ENCODE results near the gene CLNK. TPM values are rescaled to one million over a fixed set of nuclear protein-coding genes. Genes with fewer than 3 reads are reported as not detected.
A peak's percentile ranks its signal among the peaks of the same experiment; 100 is the strongest.

Gene CLNK
- total RNA-seq, 1 donor from 2014 or later = not detected

GRCh38 chr4:10587296-10587695 is 97.3 kb downstream of the CLNK start:
- Mint-ChIP-seq H3K9me3 (ENCODE audit: low read depth) (no peaks in the 10 kb centered on the region), H3K27ac (no peak overlapping the region), H3K4me1 (ENCODE audit: low read depth) (peaks cover 1% of the 10 kb centered on the region), H3K27me3 (peaks cover 7% of the 10 kb centered on the region), H3K4me3 (ENCODE audit: low read depth) (no peak overlapping the region), H3K36me3 (ENCODE audit: insufficient read depth) (no peaks in the 10 kb centered on the region)
- no peak for DNase-seq (ENCODE audit: low spot score, unreplicated experiment)
- no peak for TF ChIP-seq CTCF (IDR thresholded peaks at IDR 0.05; ENCODE audit: unreplicated experiment)

GRCh38 chr4:10584042-10584441 is 100.5 kb downstream of the CLNK start:
- DNase-seq (ENCODE audit: low spot score, unreplicated experiment) = no peak
- no peaks in the 10 kb centered on the region for H3K36me3 Mint-ChIP-seq (ENCODE audit: insufficient read depth)
- peaks cover 3% of the 10 kb centered on the region for H3K27me3 Mint-ChIP-seq
- H3K27ac Mint-ChIP-seq = no peak overlapping the region
- no peaks in the 10 kb centered on the region for H3K4me1 Mint-ChIP-seq (ENCODE audit: low read depth)
- TF ChIP-seq CTCF (IDR thresholded peaks at IDR 0.05; ENCODE audit: unreplicated experiment) = no peak
- H3K4me3 Mint-ChIP-seq (ENCODE audit: low read depth) = no peak overlapping the region
- no peaks in the 10 kb centered on the region for H3K9me3 Mint-ChIP-seq (ENCODE audit: low read depth)

- H3K4me1 Mint-ChIP-seq (ENCODE audit: low read depth) = no peaks in the 10 kb centered on the region
These were observed 101.6 kb downstream of the CLNK start for GRCh38 chr4:10582951-10583350.

GRCh38 chr4:10582059-10582686 is 102.4 kb downstream of the CLNK start:
- peak; percentile 98 for TF ChIP-seq CTCF (IDR thresholded peaks at IDR 0.05; ENCODE audit: unreplicated experiment)
- no peaks in the 10 kb centered on the region for H3K9me3 Mint-ChIP-seq (ENCODE audit: low read depth)
- H3K36me3 Mint-ChIP-seq (ENCODE audit: insufficient read depth) = no peaks in the 10 kb centered on the region
- no peak overlapping the region for H3K27ac Mint-ChIP-seq
- DNase-seq (ENCODE audit: low spot score, unreplicated experiment) = no peak
- H3K4me3 Mint-ChIP-seq (ENCODE audit: low read depth) = no peak overlapping the region
- peaks cover 3% of the 10 kb centered on the region for H3K27me3 Mint-ChIP-seq
- H3K4me1 Mint-ChIP-seq (ENCODE audit: low read depth) = no peaks in the 10 kb centered on the region

More at GRCh38 chr4:10582951-10583350, 101.6 kb downstream of the CLNK start:
- Mint-ChIP-seq H3K27ac (no peak overlapping the region), H3K9me3 (ENCODE audit: low read depth) (no peaks in the 10 kb centered on the region), H3K4me3 (ENCODE audit: low read depth) (no peak overlapping the region), H3K27me3 (peaks cover 3% of the 10 kb centered on the region), H3K36me3 (ENCODE audit: insufficient read depth) (no peaks in the 10 kb centered on the region)
- no peak for TF ChIP-seq CTCF (IDR thresholded peaks at IDR 0.05; ENCODE audit: unreplicated experiment)
- no peak for DNase-seq (ENCODE audit: low spot score, unreplicated experiment)

- Mint-ChIP-seq H3K27ac (no peak overlapping the region), H3K9me3 (ENCODE audit: low read depth) (no peaks in the 10 kb centered on the region), H3K4me3 (ENCODE audit: low read depth) (no peak overlapping the region), H3K36me3 (ENCODE audit: insufficient read depth) (no peaks in the 10 kb centered on the region), H3K27me3 (peaks cover 3% of the 10 kb centered on the region), H3K4me1 (ENCODE audit: low read depth) (no peaks in the 10 kb centered on the region)
- DNase-seq (ENCODE audit: low spot score, unreplicated experiment) = no peak
- no peak for TF ChIP-seq CTCF (IDR thresholded peaks at IDR 0.05; ENCODE audit: unreplicated experiment)
These were observed 103.5 kb downstream of the CLNK start for GRCh38 chr4:10581022-10581421.
